Right ventricle myocardium inferior (tissue), 1 donor: ENCODE data around the gene MACROH2A2. TPM values are rescaled to one million over a fixed set of nuclear protein-coding genes. Genes with fewer than 3 reads are reported as not detected.
"Not testable (repeated sequence)": the region's sequence is repeated elsewhere in the genome, so short reads cannot be mapped to it uniquely, and the experiment has no call there.

Experiments used
- ATAC-seq: fragments of 200-7000 bp; cut with Tn5 transposase; one replicate; pipeline ENCODE4 v1.9.1; 2020; ENCODE audit warnings: mild to moderate bottlenecking, moderate library complexity
- DNase-seq: peaks from one replicate; pipeline ENCODE4 v3.0.0; 2021; ENCODE audit errors: missing footprints
- intact Hi-C: fragments of 100-400 bp; cut with DNase I; formaldehyde crosslinking; loops from one replicate; pipeline ENCODE4 v1.11.0; 2022
- total RNA-seq: library from RNA; stranded (reverse); fragmentation: NEBNext Ultra II Directional; extraction: Animal tissue kit (Norgen Biotek cat#: 25700); gene quantifications from one replicate; pipeline ENCODE4 v1.2.1, GENCODE V29; 2021
- donor health status: DM: no; HTN: yes; CAD: no; lungs with severe emphysema.

Gene MACROH2A2
- total RNA-seq, 1 donor from 2014 or later: 14.8 TPM

DNA sequence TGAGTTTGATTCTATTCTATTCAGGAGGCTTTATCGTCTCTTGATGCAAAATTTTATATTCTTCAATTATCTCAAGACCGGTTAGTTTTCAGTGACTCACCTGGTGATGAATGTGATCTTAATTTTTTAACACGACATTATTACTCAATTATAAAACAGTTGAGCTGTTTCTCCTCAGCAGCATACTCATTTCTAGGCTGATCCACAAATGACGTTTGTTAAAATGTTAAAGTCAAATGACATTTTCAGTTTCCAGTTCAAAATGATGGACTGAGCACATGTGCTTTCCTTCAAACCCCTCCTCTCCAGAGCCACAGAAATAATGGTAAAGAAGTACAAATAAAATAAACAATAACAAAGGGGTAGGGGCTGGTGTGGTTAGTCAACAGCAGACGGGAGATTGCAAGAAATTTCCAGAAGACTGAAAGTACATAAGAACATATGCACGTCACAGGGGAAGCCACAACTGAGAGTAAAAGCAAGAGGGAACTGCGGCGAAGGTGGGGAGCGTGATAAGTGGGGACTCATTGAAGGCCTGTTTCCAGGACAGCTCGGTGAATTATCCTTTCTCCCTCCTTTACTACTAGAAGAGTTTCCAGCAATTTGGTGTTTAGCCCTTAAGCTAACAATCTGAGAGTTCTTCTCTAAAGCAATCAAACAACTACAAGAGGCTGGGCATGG, 10.9 kb downstream of the MACROH2A2 start:
- ATAC-seq (no peak), DNase-seq (no peak)
- intact Hi-C loops: no loop called here

DNA sequence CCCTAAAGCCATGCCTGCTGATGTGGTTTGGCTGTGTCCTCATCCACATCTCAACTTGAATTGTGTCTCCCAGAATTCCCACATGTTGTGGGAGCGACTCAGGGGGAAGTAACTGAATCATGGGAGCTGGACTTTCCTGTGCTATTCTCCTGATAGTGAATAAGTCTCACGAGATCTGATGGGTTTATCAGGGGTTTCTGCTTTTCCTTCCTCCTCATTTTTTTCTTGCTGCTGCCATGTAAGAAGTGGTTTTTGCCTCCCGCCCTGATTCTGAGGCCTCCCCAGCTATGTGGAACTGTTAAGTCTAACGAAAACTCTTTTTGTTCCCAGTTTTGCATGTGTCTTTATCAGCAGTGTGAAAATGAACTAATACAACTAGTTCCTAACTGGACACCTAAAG, 11.8 kb downstream of the MACROH2A2 start:
- no peak for DNase-seq
- no peak for ATAC-seq
- intact Hi-C loops: no loop called here

DNA sequence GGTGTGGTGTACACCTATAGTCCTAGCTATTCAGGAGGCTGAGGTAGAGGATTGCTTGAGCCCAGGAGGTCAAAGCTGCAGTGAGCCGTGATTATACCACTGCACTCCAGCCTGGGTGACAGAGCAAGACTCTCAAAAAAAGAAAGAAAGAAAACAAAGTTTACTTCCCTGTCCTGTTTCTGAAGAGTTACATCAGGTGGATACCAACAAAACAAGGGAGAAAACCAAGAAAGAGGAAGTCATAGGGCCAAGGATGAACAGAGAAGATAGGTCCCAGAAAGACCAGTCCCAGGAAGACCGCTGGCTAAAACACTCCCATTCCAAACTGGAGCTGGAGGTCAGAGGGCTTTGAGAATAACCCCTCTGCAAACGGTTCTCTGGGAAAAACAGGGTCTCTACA, 13.5 kb downstream of the MACROH2A2 start:
- ATAC-seq (no peak), DNase-seq (no peak)
- intact Hi-C loops: no loop called here

DNA sequence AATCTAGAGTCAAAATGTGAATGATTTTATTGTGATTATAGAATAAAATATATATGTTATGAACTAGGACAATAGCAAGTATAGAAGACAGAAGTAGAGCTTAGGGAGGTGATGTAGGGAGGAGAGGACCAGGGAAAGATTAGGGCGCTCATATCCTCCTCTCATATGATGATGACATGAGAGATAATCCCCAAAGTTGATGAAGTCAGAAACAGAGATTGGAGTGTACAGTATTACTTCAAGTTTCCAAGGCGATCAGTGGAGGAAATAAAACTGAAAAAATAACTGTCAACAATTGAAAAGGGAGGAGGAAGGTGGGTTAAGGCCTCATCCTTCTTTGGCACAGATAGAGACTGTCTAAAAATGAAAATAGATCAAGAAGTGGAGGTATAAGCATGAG, 14.9 kb downstream of the MACROH2A2 start:
- no peak for ATAC-seq
- intact Hi-C loops: no loop called here

DNA sequence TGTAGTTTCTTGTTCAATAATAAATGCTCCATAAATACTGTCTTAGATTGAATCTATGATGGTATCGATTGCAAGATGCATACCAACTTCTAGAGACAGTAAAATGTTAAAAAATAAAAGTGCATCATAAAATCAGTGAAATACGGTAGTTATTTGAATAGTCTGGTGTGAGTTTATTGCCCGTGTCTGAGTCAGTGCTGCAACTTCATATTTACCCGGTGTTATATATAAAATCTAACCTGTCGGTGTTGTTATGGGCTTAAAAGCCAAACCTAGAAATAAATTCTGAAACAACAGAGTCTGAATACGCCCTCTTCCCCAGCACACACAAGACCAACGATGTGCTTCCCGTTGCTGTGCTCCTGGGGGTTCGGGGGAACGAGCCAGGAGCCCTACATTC, 16.3 kb downstream of the MACROH2A2 start:
- intact Hi-C loops: no loop called here
- no peak for ATAC-seq
- DNase-seq: no peak

More for the DNA sequence above, 14.9 kb downstream of the MACROH2A2 start:
- no peak for DNase-seq

DNA sequence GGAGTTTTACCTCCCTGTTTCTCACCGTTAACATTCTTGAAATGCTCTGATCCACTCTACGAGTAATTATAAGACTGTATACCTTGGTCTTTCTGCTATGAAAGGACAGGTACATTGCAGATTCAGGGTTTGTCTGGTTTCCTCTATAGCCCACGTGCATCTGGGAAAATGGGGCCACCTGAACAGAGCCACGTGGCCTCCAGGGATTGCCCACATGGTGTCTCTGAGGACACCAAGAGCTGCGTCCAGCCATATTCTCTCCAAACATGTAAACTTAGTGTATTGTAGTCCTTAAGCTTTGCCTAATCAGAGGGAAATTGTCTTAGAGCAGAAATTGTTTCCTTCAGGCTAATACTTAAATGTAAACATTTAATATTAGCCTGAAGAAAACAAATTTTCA, 16.7 kb downstream of the MACROH2A2 start:
- intact Hi-C loops: no loop called here
- DNase-seq: no peak
- ATAC-seq: no peak

DNA sequence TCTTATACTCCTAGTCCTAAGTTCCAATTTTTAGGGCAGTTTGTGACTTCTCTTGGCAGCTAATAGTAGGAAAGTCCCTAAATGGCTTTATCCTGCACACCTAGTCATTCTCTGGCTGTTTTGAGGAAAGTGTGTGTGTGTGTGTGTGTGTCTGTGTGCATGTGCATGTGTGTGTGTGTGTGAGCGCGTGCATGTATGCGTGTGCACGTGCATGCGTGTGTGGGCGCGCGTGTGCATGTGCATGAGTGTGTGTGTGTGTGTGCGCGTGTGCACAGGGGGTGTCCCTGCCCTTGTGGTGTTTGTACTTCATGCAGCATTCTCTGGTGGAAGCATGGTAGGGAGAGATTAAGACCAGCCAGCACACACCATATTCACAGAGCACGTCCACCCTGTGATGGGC, 18.2 kb downstream of the MACROH2A2 start:
- intact Hi-C loops: no loop called here
- DNase-seq (no peak), ATAC-seq (no peak)

DNA sequence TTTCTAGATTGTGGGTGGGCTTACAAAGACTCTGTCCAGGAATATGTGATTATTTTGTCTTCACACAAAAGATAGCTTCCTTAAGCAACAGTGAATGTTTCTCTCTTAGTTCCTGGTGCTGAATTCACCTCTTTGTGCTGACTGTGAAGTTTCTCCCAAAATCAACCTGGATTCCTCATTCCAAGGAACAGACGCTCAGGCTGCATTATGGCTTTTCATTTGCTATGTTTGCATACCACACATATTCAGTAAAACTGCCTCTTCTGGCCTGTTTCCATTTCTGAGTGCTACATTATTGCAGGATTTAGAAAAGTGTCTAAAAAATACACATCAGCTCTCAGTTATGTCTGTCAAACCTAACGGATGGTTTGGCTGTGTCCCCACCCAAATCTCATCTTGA, 21.5 kb downstream of the MACROH2A2 start:
- intact Hi-C loops: no loop called here
- ATAC-seq (no peak), DNase-seq (no peak)

DNA sequence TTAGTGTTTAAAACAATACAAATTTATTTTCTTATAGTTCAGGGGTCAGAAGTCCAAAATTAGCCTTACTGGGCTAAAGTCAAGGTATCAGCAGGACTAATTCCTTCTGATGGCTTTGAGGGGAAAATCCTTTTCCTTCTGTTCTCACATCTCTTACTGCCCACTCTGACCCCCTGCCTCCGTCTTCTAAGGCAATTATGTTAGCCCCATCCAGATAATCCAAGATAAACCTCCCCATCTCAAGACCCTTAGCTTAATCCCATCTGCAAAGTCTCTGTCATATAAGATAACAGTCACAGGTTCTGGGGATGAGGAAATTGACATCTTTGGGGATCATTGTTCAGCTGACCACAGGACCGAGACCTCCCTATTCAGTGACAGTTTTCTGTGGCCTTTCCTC, 22.3 kb downstream of the MACROH2A2 start:
- DNase-seq: no peak
- ATAC-seq: no peak
- intact Hi-C loops: no loop called here

DNA sequence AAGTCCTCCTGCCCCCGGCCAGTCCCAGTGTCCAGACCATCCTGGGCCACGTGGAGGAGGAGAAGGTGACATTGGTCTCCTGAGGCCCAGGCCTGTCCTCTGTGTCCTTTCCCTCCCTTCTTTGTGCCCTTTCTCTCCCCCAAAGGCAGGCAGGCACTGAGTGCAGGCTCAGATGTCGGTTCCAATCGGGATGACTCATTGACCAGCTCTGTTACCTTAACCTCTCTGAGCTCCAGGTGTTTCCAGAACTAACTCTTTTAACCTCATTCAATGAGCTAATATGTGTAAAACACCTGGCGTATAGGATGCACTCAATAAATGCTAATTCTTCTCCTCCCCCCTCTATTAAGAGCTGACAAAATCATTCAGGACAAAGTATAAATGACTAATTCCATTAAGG, 25.7 kb downstream of the MACROH2A2 start:
- intact Hi-C loops: no loop called here
- ATAC-seq: no peak
- no peak for DNase-seq

DNA sequence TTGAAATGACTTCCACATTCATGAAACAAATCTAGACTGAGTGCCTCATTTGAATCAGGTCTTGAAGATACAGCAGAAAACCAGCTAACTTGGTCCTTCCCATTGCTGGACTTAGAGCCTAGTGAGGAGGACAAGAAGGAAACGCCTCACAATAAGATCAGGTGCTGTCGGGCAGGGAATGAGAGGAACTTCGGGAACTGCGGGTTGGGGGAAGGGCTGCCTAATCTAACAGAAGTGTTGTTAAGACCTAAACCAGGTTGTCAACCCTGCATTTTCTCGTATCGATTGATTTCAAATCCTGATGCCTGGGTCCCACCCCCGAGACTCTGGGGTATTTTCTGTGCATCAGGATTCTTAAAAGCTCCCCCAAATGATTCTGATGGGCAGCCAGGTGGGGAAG, 26.3 kb downstream of the MACROH2A2 start:
- ATAC-seq (no peak), DNase-seq (no peak)
- intact Hi-C loops: no loop called here

DNA sequence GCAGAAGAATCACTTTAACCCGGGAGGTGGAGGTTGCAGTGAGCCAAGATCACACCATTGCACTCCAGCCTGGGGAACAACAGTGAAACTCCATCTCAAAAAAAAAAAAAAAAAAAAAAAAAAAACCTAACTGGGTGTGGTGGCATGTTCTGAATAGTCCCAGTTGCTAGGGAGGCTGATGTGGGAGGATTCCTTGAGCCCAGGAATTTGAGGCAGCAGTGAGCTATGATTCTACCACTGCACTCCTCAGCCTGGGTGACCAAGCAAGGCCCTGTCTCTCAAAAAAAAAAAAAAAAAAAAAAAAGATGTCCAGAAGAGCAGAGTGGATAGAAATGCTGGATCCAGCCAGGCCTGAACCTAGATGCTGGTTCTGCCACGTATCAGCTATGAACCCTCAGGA, 28.1 kb downstream of the MACROH2A2 start:
- intact Hi-C loops, DNase-seq, ATAC-seq: not testable (repeated sequence)

DNA sequence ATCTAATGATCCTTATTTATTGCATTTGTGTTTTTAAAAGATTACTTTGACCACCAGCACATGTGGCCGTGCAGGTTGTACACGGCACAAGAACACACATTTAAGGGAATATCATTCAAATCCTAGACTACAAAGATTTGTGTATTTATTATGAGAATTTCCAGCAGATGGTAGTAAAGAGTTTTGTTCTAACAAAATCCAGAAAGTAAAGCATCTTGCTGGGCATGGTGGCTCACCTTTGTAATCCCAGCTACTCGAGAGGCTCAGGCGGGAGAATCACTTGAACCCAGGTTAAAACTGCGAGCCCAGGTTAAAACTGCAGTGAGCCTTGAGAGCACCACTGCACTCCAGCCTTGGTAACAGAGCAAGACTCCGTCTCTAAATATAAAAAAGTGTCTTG, 31.5 kb downstream of the MACROH2A2 start:
- DNase-seq: no peak
- ATAC-seq: no peak
- intact Hi-C loops: no loop called here

DNA sequence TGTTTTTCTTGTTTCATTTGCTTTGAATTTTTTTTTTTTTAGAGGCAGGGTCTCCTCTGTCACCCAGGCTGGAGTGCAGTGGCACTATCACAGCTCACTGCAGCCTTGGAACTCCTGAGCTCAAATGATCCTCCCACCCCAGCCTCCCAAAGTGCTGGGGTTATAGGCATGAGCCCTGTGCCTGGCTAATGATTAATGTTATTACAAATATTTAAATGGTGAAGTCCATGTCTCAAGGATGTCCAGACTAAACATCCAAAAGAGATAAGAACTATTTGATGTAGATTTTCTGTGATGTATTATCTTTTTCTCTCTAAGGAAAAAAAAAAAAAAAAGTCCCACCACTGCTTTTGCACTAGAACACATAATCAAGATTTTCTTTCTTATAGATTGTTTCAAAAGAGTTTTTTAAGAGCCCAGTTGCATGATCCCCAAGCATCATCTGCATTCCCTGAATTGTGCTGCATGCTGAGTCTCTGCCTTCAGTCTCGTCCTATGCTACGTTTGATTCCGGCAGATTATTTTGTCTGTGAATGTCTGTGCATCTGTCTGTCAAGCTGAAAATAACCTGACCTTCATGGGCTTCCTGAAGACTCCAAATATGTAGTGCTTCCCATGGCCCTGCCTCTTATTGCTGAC, 33.4 kb downstream of the MACROH2A2 start:
- DNase-seq (no peak), ATAC-seq (no peak)
- intact Hi-C loops: no loop called here

DNA sequence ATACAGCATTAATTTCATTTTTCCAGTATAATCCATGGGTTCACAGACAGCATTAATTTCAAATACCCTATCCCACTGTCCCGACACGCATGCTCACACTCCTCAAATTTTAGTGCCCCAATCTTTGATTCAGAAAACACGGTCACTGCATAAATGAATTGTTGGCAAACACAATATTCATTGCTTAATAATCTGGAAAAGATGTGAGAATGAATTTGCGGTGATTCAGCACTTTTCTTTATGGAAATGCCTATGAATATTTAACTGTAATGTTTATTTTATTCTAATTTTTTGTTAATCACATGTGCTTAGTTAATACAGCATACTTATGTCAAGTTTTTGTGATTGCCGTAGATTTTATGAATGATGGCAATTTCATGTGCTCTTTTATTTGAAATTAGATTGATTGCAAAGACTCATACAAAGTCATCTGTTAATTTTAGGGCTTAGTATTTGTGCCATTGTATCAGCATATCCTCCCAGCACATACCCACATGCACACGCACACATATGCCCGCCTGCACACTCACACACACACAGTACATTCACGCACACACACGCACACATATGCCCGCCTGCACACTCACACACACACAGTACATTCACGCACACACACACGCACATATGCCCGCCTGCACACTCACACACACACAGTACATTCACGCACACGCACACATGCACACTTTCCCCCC, 35.1 kb downstream of the MACROH2A2 start:
- intact Hi-C loops: no loop called here
- no peak for ATAC-seq

DNA sequence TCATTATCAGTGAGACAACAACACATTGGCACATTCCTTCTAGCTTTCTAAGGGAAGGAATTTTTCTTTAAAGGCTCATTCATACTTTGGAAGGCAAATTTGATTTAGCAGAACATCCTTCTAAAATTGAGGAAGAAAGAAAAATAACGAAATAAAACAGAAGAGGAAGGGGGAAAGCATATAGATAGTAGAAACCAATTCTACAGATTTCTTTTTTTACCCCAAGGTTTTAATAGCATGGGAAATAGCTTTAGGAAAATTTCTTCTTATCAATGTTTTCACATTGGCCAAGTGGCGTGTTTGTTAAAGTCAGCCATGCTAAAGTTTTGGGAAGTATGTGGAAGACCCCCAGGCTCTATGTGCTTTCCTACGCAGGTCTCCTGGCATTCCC, 35.7 kb downstream of the MACROH2A2 start:
- DNase-seq (no peak), ATAC-seq (no peak)
- intact Hi-C loops: no loop called here

More for the DNA sequence above, 35.1 kb downstream of the MACROH2A2 start:
- DNase-seq: no peak

DNA sequence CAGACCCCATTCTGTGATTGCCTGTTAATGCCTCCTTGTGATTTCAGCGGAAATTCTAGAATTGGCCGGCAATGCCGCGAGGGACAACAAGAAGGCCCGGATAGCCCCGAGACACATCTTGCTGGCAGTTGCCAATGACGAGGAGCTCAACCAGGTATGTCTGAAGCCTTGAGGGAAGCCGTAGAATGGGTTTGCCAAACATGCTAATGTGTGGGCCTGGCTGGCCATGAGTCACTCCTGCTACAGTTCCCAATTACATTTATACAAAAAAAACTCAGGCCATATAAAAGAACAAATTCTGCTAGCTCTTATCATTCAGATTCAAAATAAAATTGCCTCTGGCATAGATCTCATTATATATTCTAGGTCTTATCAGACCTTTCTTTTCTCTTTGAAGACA, 37.4 kb downstream of the MACROH2A2 start:
- ATAC-seq: no peak
- no peak for DNase-seq
- intact Hi-C loops: no loop called here

DNA sequence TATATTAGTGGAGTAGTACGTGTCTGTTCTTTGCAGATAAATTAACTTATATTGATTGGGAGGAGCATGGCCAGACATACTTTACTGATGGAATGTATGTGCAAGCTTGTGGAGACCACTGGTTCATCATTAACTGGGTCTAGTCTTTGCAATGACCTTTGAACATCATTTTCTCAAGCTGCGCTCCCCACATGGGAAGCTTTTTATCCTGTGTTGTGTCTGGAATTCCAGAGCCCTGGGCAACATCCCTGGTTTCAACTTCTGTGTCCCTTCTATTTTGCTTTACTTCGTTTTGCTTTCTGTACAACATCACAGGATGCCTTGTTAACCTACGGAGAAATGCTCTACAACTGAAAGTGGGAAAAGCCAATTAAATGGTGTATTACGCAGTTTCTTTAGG, 38.3 kb downstream of the MACROH2A2 start:
- intact Hi-C loops: no loop called here
- ATAC-seq: no peak
- no peak for DNase-seq

DNA sequence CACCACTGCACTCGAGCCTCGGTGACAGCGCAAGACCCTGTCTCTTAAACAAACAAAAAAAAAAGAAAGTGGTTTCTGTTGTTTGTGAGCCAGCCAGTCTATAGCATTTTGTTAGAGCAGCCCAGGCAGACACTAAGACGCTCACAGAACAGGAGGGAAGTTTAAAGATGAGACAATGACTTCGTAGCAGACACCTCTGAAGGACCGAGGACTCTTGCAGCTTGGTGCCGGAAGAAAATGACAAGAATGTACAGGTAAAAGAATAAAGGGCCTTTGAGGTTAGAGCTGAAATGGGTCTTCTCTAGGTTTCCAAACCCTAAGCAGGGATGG, 39.7 kb downstream of the MACROH2A2 start:
- DNase-seq: no peak
- ATAC-seq: no peak
- intact Hi-C loops: no loop called here

DNA sequence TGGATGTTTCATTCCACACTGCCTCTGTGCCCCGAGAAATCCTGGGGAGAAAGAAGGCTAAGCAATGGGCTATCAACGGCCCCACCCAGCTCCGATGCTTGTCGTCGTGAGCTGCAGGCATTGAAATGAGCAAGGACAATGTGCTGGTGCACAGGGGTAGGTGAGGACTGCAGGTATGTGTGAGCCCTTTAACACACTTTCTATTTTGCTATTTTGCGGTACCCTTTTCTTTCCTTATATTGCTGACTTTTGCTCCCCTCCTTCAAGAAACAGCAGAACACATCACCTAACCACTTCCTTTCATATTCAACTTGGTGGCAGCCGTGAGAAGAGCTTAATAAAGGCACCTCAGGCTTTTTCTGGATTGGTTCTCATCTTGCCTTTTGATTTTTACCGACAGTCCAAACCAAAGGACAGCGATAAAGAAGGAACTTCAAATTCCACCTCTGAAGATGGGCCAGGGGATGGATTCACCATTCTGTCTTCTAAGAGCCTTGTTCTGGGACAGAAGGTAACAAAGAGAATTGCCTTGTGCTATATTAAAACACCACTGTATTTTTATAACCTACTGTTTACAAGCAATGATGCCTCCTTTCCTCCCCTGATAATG, 40.8 kb downstream of the MACROH2A2 start:
- ATAC-seq: no peak
- no peak for DNase-seq
- intact Hi-C loops: no loop called here
